ENCODE results near the gene SGCD. TPM values are rescaled to one million over a fixed set of nuclear protein-coding genes. Genes with fewer than 3 reads are reported as not detected.

The SGCD gene
- total RNA-seq, 2 experiments from 2014 or later = not detected

DNA sequence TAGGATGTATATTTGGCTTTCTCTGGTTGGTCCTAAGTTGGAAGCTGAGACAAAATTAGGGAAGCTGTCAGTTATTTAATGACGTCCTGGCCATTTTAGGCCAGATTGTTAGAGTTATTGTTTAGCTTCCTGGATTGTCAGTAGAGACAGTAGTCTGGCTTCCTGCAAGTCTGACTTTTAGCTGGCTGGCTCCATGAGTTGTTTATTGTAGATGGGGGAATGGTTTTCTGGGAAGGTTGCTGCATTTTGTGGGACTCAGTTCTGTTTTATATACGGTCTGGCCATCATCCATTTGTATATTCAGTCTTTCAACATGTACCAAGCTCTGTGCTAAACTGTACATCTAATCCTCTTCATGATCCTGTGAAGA lies 68.3 kb downstream of the SGCD start:
- H3K4me2 ChIP-seq (ENCODE audit: low read length) = no peak overlapping the region
- H2AFZ ChIP-seq (ENCODE audit: low read length) = no peak overlapping the region
- TF ChIP-seq EZH2phosphoT487 (IDR thresholded peaks at IDR 0.05; ENCODE audit: borderline replicate concordance, low read depth, low read length) = no peak
- TF ChIP-seq, protein P1, sequence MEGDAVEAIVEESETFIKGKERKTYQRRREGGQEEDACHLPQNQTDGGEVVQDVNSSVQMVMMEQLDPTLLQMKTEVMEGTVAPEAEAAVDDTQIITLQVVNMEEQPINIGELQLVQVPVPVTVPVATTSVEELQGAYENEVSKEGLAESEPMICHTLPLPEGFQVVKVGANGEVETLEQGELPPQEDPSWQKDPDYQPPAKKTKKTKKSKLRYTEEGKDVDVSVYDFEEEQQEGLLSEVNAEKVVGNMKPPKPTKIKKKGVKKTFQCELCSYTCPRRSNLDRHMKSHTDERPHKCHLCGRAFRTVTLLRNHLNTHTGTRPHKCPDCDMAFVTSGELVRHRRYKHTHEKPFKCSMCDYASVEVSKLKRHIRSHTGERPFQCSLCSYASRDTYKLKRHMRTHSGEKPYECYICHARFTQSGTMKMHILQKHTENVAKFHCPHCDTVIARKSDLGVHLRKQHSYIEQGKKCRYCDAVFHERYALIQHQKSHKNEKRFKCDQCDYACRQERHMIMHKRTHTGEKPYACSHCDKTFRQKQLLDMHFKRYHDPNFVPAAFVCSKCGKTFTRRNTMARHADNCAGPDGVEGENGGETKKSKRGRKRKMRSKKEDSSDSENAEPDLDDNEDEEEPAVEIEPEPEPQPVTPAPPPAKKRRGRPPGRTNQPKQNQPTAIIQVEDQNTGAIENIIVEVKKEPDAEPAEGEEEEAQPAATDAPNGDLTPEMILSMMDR (conservative IDR thresholded peaks at IDR 0.05; ENCODE audit: low read length) = no peak
- no peaks in the 10 kb centered on the region for H3K4me1 ChIP-seq (ENCODE audit: insufficient read depth, low read length, poor library complexity, severe bottlenecking)
- POLR2A ChIA-PET = interaction anchor here (0.6 to 0.7 kb wide), 2 partner anchors 267 to 640 kb away, joined by 4 to 5 read pairs; no protein-coding TSS in a partner anchor
- no peaks in the 10 kb centered on the region for H4K20me1 ChIP-seq (ENCODE audit: insufficient read depth, low read length)
- DNase-seq (ENCODE audit: low spot score) = no peak
- intact Hi-C loops (cut with micrococcal nuclease; ENCODE audit: unreplicated experiment) = no loop called here
- no peaks in the 10 kb centered on the region for H3K9me2 ChIP-seq (ENCODE audit: insufficient read depth, low read length)
- no peak overlapping the region for H3K27ac ChIP-seq (ENCODE audit: low read depth, low read length, poor library complexity, severe bottlenecking)
- BruUV-seq (replicated peaks) = no TSS peak
- H3K79me2 ChIP-seq (ENCODE audit: insufficient read depth, low read depth, low read length) = no peaks in the 10 kb centered on the region
- CTCF ChIA-PET (ENCODE audit: unreplicated experiment) = no interaction called here
- no peaks in the 10 kb centered on the region for H3K36me3 ChIP-seq (ENCODE audit: insufficient read depth, low read length)
- H3K9me3 ChIP-seq (ENCODE audit: low read length) = no peaks in the 10 kb centered on the region
- no peak overlapping the region for H3K4me3 ChIP-seq (ENCODE audit: low read depth, low read length, poor library complexity, severe bottlenecking)

DNA sequence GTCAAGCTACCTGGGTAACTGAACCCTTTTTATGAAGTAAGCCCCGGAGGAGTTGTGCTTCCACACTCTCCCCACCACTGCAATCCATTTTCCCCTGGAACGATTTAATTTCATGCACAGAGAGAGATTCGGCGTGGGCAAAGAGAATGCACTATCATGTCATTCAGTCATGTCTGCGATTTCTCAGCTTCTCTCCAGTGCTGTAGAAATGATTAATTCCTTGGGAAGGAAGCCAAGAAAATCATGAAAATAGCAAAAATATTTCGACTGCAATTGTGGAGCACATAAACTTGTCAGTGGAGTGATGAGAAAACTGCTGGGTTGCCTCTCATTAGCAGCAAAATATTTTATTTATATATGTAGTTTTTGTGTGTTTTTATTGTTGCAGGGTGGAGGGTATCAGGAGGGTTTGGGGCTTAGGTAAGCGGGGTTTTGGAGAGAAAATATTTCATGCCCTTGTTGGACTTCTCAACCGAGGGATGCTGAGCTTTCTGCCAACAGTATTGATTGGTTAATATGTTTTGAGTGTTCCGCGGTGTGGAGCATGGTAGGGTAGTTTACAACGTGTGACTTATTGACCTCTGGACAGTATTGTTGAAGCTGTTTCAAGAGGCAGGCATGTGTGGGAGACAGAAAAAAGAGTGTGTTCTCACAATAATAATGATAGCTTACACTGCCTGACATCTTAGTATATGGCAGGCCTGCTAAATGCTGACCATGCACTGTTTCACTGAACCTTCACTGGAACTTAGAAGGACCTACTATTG lies 69.3 kb downstream of the SGCD start:
- Histone ChIP-seq H3K9me2 (ENCODE audit: insufficient read depth, low read length) (no peaks in the 10 kb centered on the region), H2AFZ (ENCODE audit: low read length) (no peak overlapping the region), H3K79me2 (ENCODE audit: insufficient read depth, low read depth, low read length) (no peaks in the 10 kb centered on the region), H3K9me3 (ENCODE audit: low read length) (no peaks in the 10 kb centered on the region), H3K27ac (ENCODE audit: low read depth, low read length, poor library complexity, severe bottlenecking) (no peak overlapping the region), H4K20me1 (ENCODE audit: insufficient read depth, low read length) (no peaks in the 10 kb centered on the region), H3K36me3 (ENCODE audit: insufficient read depth, low read length) (no peaks in the 10 kb centered on the region), H3K4me1 (ENCODE audit: insufficient read depth, low read length, poor library complexity, severe bottlenecking) (no peaks in the 10 kb centered on the region), H3K4me3 (ENCODE audit: low read depth, low read length, poor library complexity, severe bottlenecking) (no peak overlapping the region), H3K4me2 (ENCODE audit: low read length) (no peak overlapping the region)
- no peak for TF ChIP-seq EZH2phosphoT487 (IDR thresholded peaks at IDR 0.05; ENCODE audit: borderline replicate concordance, low read depth, low read length)
- TF ChIP-seq, protein P1 (conservative IDR thresholded peaks at IDR 0.05; ENCODE audit: low read length) = no peak
- intact Hi-C loops (cut with micrococcal nuclease; ENCODE audit: unreplicated experiment) = no loop called here
- POLR2A ChIA-PET = interaction anchor here (1.0 kb wide), 1 partner anchor 9 kb away, joined by 3 read pairs; no protein-coding TSS in a partner anchor
- CTCF ChIA-PET (ENCODE audit: unreplicated experiment) = no interaction called here
- DNase-seq (ENCODE audit: low spot score) = no peak
- BruUV-seq (replicated peaks) = no TSS peak

GRCh38 chr5:156396830-156397081 lies 69.8 kb downstream of the SGCD start:
- H2AFZ ChIP-seq (ENCODE audit: low read length) = no peak overlapping the region
- no TSS peak for BruUV-seq (replicated peaks)
- H4K20me1 ChIP-seq (ENCODE audit: insufficient read depth, low read length) = no peaks in the 10 kb centered on the region
- no peaks in the 10 kb centered on the region for H3K79me2 ChIP-seq (ENCODE audit: insufficient read depth, low read depth, low read length)
- H3K36me3 ChIP-seq (ENCODE audit: insufficient read depth, low read length) = no peaks in the 10 kb centered on the region
- TF ChIP-seq EZH2phosphoT487 (IDR thresholded peaks at IDR 0.05; ENCODE audit: borderline replicate concordance, low read depth, low read length) = no peak
- TF ChIP-seq, protein P1 (conservative IDR thresholded peaks at IDR 0.05; ENCODE audit: low read length) = no peak
- POLR2A ChIA-PET = interaction anchor here (0.5 to 1.0 kb wide), 3 partner anchors 8 to 911 kb away, joined by 3 to 5 read pairs (median 3); no protein-coding TSS in a partner anchor
- no peaks in the 10 kb centered on the region for H3K9me2 ChIP-seq (ENCODE audit: insufficient read depth, low read length)
- intact Hi-C loops (cut with micrococcal nuclease; ENCODE audit: unreplicated experiment) = no loop called here
- no peak overlapping the region for H3K4me2 ChIP-seq (ENCODE audit: low read length)
- no peaks in the 10 kb centered on the region for H3K9me3 ChIP-seq (ENCODE audit: low read length)
- DNase-seq (ENCODE audit: low spot score) = no peak
- H3K4me1 ChIP-seq (ENCODE audit: insufficient read depth, low read length, poor library complexity, severe bottlenecking) = no peaks in the 10 kb centered on the region
- CTCF ChIA-PET (ENCODE audit: unreplicated experiment) = no interaction called here
- H3K4me3 ChIP-seq (ENCODE audit: low read depth, low read length, poor library complexity, severe bottlenecking) = no peak overlapping the region
- no peak overlapping the region for H3K27ac ChIP-seq (ENCODE audit: low read depth, low read length, poor library complexity, severe bottlenecking)

Data from OCI-LY7 (cell line).